Measurements from ENCODE around the gene SFI1.

The SFI1 gene

GRCh38 chr22:31635638-31636306 is 139.4 kb downstream of the SFI1 start:
- DNase-seq (ENCODE audit: low spot score): no peak

DNA sequence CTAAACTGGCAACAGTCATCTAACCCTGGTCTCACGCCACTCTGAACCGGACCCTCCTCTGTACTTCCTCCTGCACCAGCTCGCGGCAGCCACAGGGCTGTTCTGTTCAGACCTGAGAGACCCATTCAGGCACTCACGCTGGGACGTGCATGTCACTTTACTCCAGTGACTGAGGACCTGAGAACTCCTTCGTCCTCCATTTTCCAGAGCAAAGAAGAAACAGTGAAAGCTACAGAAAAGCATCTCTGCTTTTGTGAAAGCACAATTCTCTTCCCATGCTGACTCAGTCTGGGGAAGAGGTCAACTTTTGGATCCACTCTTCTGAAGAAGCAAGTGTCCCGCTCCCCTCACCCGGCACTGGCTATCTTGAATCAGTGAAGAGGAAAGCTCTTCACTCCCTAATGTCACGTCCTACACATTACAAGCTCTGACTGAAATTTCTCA is 141.1 kb downstream of the SFI1 start:
- peak; percentile 64 for DNase-seq (ENCODE audit: low spot score)

DNA sequence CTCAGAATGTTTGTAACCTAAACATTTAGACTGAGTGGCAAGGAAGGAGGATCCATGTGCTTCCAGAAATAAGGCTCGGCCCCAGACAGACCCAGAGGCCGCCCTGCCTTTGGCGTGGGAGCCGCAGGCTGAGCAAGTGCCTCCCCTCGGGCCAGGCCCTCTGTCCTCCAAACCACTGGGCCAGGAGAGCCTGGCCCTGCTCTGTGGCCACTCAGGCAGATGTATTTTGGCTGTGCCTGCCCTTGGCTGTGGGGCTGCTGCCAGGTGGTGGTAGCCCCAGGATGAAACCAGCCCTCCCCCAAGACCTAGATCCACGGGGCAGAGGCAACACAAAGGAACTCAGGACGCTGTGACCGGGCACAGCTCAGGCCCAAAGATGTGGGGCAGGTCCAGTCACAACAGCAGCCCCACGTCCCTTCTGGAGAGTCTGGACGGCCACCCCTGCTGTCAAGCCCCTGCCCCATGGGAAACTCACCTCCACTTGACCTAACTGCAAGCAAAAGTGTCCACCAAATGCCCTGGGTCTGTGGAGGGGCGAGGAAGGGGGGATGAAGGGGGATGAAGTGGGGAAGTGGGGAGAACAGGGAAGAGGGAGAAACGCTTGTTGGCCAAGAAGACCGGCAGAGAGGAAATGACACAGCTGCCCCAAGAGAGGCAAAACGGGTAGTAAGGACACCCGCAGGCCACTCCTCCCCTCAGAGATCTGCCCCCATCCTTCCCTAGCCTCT is 141.7 kb downstream of the SFI1 start:
- DNase-seq (ENCODE audit: low spot score): peak; percentile 46

DNA sequence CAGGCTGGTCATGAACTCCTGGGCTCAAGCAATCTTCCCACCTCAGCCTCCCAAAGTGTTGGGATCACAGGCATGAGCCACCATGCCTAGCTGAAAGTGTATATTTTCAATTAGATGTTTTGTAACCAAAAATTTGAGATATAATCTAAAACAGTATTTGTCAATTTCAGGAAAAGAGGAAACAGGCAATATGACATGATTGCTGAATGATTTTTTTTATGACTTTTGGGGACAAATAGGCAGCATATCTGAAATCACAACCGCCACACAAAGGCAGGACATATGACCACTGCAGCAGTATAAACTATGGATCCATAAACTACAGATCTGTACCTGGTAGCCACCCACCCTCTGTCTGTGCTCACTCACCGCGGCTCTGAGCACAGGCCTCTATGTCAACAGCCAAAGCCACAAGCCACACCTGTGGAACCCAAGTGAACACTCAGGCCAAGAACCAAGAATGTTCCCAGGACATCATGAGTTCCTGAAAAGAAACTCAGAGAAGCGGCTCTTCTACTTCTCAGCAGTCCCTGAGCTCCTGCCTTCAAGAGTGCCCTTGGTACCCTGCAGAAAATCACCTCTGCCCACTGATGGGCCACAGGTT is 143.2 kb downstream of the SFI1 start:
- DNase-seq (ENCODE audit: low spot score): peak; percentile 62

DNA sequence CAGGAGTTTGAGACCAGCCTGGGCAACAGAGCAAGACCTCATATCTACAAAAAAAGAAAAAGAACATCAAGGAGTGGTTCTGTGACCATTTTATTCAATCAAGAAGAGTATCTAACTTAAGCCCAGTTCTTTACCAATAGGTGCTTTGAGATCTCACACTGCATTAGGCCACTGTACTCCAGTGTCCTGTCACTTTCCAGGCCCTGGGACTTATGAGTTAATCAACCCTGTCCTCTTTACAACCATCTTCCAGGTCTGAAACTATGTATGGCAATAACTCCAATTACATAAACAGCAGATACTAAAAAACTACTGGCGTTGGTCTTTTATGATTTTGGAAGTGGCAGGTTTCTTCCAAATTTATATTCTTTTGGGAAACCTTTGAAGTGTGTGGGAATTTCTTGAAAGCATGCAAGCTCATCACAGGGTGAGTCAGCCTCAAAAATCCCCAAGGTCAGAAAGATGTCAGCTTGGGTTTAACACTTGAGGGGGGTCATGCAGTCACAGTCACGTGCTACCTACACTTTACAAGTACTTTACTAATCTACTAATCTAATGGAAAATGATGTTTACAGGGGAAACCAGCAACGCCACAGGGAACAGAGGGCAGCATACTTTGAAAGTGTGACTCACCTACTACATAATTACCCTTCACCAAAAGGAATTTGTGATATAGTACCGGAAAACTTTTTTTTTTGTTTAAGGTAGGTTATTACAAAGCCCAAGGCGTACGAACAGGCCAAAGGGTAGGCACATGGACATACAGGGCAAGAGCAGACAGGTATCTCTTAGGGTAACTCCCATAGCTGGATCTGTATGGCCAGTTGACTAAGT is 150.1 kb downstream of the SFI1 start:
- DNase-seq (ENCODE audit: low spot score): peak; percentile 99

DNA sequence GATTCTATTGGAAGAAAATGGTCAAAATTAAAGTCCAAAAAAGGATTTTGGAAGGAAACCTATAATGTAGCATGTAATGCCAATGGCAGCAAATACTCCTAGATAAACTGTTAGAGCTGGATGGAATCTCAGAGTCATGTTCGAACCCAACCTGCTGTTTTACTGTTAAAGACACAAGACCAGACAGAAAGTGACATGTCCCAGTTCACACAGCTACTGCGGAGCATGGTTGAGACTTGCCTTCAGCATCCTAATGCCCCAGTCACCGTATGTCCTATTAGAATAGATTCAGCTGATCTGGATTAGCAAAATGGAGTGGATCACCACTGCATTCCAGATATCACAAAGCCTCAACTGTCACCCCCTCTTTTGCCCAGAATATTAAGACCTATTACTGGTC is 150.7 kb downstream of the SFI1 start:
- DNase-seq (ENCODE audit: low spot score): no peak

GRCh38 chr22:31647523-31648320 is 151.4 kb downstream of the SFI1 start:
- DNase-seq (ENCODE audit: low spot score): peak; percentile 81

GRCh38 chr22:31650391-31650790 is 154.1 kb downstream of the SFI1 start:
- DNase-seq (ENCODE audit: low spot score): peak; percentile 91

- no peak for DNase-seq (ENCODE audit: low spot score)
Measured at GRCh38 chr22:31651664-31652063, 155.3 kb downstream of the SFI1 start.

- peak; percentile 71 for DNase-seq (ENCODE audit: low spot score)
Measured at GRCh38 chr22:31652088-31652487, 155.8 kb downstream of the SFI1 start.

- DNase-seq (ENCODE audit: low spot score): peak; percentile 90
Measured at GRCh38 chr22:31652911-31653684, 156.8 kb downstream of the SFI1 start.

DNA sequence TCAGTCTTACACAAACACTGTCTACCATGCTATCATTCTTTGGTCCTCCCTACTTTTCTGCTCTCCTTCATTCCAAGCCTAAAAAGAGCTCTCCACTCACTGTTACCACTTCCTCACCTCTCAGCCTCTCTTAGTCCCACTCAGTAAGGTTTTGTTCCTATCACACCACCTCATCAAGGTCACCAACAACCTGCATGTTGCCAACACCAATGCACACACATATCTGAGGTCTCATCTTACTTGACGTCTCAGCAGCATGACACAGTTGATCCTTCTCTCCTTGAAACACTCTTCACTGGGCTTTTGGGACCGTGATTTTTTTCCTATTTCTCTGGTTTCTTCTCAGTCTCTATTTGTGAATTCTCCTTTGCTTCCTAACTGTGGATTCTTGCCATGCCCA is 157.6 kb downstream of the SFI1 start:
- DNase-seq (ENCODE audit: low spot score): no peak

DNA sequence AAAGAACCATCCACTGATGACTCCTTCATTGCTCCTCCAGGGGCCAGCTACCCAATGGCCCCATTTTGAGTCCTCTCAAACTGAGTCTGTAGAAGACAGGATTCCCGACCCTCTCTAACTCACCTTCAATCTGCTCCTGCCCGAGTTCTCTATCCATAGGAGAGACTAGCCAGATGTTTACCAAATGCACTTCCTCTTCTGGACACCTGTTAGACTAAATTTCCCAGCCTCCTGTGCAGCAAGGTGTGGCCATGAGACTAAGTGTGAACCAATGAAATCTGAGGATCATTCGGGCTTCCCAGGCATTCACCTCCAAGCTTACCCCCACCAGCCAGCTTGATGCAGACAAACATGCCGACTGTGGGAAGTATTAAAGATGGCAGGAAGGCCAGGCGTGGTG is 158.1 kb downstream of the SFI1 start:
- no peak for DNase-seq (ENCODE audit: low spot score)

DNA sequence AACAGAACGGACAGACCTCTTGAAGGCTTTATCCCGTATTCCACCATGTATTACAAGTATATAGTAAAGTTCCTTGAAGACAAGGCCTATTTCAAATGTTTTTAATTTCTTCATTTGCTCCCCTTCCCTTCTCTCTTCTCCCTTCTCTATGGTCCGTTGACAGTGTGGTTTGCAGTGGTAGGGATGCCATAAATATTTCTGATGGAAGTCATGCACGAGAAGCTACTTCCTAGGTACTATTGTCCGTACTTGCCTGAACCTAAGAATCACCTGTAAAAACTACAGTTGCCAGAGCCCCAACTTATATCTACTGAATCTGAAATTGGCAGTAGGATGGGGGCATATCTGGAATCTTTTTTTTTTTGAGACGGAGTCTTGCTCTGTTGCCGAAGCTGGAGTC is 162.9 kb downstream of the SFI1 start:
- DNase-seq (ENCODE audit: low spot score): peak; percentile 88

- DNase-seq (ENCODE audit: low spot score): peak; percentile 93
Measured at GRCh38 chr22:31660860-31661341, 164.6 kb downstream of the SFI1 start.

DNA sequence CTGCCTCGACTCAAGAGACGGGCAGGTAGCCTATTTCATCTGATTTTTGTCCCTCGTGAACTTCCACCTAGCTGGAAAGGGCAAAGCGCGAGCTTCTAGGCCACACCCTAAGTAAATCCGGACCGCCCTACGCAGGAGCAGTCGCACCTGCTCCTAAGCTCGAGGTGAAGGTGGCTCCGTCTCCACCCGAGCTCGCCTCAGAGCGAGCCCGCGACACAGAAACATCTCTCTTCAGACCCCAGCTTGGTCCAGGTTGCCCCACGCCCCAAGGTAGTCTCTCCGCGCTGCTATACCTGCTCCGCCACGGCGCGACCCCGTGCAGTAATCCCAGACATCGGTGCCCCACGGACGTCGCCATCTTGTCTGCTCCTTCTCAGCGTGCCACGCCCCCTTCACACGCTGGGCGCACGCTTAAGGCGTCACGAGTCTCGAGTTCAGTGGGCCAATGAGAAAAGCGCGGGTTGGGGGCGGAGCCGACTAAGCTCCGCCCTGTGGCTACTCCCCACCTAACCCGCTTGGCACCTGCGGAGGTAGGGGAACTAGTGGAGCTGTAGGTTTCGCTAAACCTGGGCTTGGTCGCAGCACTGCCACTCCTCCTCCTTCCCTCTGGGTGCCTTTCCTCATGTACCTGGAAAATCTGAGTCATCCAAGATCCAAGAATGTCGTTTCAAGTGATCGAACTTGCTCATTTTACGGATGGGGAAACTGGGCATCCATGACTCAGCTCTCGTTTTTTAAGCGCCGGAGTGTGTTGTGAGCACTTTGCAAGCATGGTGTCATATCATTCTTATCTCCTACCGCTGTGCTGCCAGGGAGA is 165.7 kb downstream of the SFI1 start, which contains the start of gene PISD:
TSS of gene PISD (minus strand) at position 365 of the 817 bp plus-strand sequence. CDS start at position 358, 7 bp downstream.
- peak; percentile 100 for DNase-seq (ENCODE audit: low spot score)

- no peak for DNase-seq (ENCODE audit: low spot score)
Measured at GRCh38 chr22:31662668-31663037, 166.3 kb downstream of the SFI1 start.

Data from kidney tubule cell (primary cell).